GM12891 (cell line): ENCODE measurements around the gene LIMA1.

Source experiments
- POLR2A ChIP-seq: IDR thresholded peaks from 2 replicates; pipeline ENCODE4 v1.6.1; 2011; ENCODE audit warnings: low read depth, low read length, control low read depth
- POLR2AphosphoS5 ChIP-seq: IDR thresholded peaks from 2 replicates; pipeline ENCODE4 v1.6.1; 2011; ENCODE audit warnings: low read depth, low read length, control low read depth
- TAF1 ChIP-seq: IDR thresholded peaks from 2 replicates; pipeline ENCODE4 v1.6.1; 2011; ENCODE audit warnings: low read depth, low read length, control low read depth

- no peak for TF ChIP-seq POLR2AphosphoS5
- TF ChIP-seq POLR2A = no peak
- TF ChIP-seq TAF1 = no peak
Measured at GRCh38 chr12:50251619-50252252, 31.6 kb downstream of the LIMA1 start.
